Ishikawa (cell line): Measurements from ENCODE around the gene PDIA3.

Source experiments
- CEBPB ChIP-seq: IDR thresholded peaks from 2 replicates; pipeline ENCODE4 v1.6.1; 2012
- CREB1 ChIP-seq: IDR thresholded peaks from 2 replicates; pipeline ENCODE4 v1.6.1; 2012; ENCODE audit warnings: low read depth
- EGR1 ChIP-seq: IDR thresholded peaks from 2 replicates; pipeline ENCODE4 v1.6.1; 2012
- EP300 ChIP-seq: IDR thresholded peaks from 2 replicates; pipeline ENCODE4 v1.6.1; 2012; ENCODE audit warnings: borderline replicate concordance
- FOXM1 ChIP-seq: IDR thresholded peaks from 2 replicates; pipeline ENCODE4 v1.6.1; 2012; ENCODE audit warnings: low read depth, borderline replicate concordance
- NFIC ChIP-seq: IDR thresholded peaks from 2 replicates; pipeline ENCODE4 v1.6.1; 2012
- RAD21 ChIP-seq: IDR thresholded peaks from 2 replicates; pipeline ENCODE4 v1.6.1; 2012; ENCODE audit warnings: low read depth
- TAF1 ChIP-seq: IDR thresholded peaks from 2 replicates; pipeline ENCODE4 v1.6.1; 2012; ENCODE audit warnings: low read depth, mild to moderate bottlenecking
- TCF12 ChIP-seq: IDR thresholded peaks from 2 replicates; pipeline ENCODE4 v1.6.1; 2012; ENCODE audit warnings: low read depth
- TEAD4 ChIP-seq: IDR thresholded peaks from 2 replicates; pipeline ENCODE4 v1.6.1; 2012
- YY1 ChIP-seq: IDR thresholded peaks from 2 replicates; pipeline ENCODE4 v1.6.1; 2012; ENCODE audit warnings: low read depth
- TF ChIP-seq, protein P1 (sequence below): IDR thresholded peaks from 2 replicates; pipeline ENCODE4 v1.6.1; 2012; ENCODE audit warnings: low read depth, mild to moderate bottlenecking
- TF ChIP-seq, protein P2 (sequence below): IDR thresholded peaks from 2 replicates; pipeline ENCODE4 v1.6.1; 2012
- TF ChIP-seq, protein P3 (sequence below): IDR thresholded peaks from 2 replicates; pipeline ENCODE4 v1.6.1; 2012

DNA sequence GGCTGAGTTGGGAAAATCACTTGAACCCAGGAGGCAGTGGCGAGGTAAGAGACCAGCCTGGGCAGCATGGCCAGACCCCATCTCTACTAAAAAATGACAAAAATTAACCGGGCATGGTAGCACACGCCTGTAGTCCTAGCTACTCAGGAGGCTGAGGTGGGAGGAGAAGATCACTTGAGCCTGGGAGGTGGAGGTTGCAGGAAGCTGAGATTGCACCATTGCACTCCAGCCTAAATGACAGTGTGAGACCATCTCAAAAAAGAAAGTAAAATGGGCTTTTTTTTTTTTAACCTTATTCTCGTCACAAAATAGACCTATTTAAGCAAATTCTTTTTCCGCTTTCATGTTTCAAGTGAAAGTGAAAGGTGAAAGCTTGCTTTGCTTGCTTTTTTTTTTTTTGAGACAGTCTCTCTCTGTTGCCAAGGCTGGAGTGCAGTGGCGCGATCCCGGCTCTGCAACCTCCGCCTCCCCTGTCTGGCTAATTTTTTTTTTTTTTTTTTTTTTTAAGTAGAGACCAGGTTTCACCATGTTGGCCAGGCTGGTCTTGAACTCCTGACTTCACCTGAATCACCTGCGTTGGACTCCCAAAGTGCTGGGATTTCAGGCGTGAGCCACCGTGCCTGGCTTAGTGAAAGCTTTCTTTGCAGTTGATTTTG is 3.6 kb downstream of the PDIA3 start:
- TF ChIP-seq CEBPB: no peak
- no peak for TF ChIP-seq EGR1
- no peak for TF ChIP-seq FOXM1
- TF ChIP-seq TEAD4: no peak
- no peak for TF ChIP-seq RAD21
- TF ChIP-seq NFIC: no peak
- TF ChIP-seq YY1: no peak
- no peak for TF ChIP-seq EP300
- TF ChIP-seq, protein P1, sequence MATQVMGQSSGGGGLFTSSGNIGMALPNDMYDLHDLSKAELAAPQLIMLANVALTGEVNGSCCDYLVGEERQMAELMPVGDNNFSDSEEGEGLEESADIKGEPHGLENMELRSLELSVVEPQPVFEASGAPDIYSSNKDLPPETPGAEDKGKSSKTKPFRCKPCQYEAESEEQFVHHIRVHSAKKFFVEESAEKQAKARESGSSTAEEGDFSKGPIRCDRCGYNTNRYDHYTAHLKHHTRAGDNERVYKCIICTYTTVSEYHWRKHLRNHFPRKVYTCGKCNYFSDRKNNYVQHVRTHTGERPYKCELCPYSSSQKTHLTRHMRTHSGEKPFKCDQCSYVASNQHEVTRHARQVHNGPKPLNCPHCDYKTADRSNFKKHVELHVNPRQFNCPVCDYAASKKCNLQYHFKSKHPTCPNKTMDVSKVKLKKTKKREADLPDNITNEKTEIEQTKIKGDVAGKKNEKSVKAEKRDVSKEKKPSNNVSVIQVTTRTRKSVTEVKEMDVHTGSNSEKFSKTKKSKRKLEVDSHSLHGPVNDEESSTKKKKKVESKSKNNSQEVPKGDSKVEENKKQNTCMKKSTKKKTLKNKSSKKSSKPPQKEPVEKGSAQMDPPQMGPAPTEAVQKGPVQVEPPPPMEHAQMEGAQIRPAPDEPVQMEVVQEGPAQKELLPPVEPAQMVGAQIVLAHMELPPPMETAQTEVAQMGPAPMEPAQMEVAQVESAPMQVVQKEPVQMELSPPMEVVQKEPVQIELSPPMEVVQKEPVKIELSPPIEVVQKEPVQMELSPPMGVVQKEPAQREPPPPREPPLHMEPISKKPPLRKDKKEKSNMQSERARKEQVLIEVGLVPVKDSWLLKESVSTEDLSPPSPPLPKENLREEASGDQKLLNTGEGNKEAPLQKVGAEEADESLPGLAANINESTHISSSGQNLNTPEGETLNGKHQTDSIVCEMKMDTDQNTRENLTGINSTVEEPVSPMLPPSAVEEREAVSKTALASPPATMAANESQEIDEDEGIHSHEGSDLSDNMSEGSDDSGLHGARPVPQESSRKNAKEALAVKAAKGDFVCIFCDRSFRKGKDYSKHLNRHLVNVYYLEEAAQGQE: no peak
- TF ChIP-seq TCF12: no peak
- TF ChIP-seq TAF1: no peak
- TF ChIP-seq, protein P2, sequence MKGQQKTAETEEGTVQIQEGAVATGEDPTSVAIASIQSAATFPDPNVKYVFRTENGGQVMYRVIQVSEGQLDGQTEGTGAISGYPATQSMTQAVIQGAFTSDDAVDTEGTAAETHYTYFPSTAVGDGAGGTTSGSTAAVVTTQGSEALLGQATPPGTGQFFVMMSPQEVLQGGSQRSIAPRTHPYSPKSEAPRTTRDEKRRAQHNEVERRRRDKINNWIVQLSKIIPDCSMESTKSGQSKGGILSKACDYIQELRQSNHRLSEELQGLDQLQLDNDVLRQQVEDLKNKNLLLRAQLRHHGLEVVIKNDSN: no peak
- TF ChIP-seq, protein P3, sequence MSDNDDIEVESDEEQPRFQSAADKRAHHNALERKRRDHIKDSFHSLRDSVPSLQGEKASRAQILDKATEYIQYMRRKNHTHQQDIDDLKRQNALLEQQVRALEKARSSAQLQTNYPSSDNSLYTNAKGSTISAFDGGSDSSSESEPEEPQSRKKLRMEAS: no peak
- no peak for TF ChIP-seq CREB1
